Sciatic nerve (tissue), 2 donors: ENCODE results near the gene TIMP2. TPM values are rescaled to one million over a fixed set of nuclear protein-coding genes. Genes with fewer than 3 reads are reported as not detected.

ENCODE experiments used
- ATAC-seq: fragments of 200-7000 bp; cut with Tn5 transposase; one replicate; pipeline ENCODE4 v1.9.1; 2020; ENCODE audit warnings: mild to moderate bottlenecking, moderate library complexity
- DNase-seq: peaks from one replicate; pipeline ENCODE4 v3.0.0-alpha.2; 2020; ENCODE audit warnings: low spot score
- intact Hi-C: fragments of 100-400 bp; cut with DNase I; formaldehyde crosslinking; loops from one replicate; pipeline ENCODE4 v1.14.2; 2022
- total RNA-seq: library from RNA; stranded (reverse); fragmentation: NEBNext Ultra II Directional; extraction: Animal tissue kit (Norgen Biotek cat#: 25700); gene quantifications from one replicate; pipeline ENCODE4 v1.2.1, GENCODE V29; 2021
- donor health status: DM: no; HTN: no; CAD: no.
- donor health status: DM: no; HTN: no; CAD: no.

Gene TIMP2
- total RNA-seq, 1 donor from 2014 or later = 720 TPM

DNA sequence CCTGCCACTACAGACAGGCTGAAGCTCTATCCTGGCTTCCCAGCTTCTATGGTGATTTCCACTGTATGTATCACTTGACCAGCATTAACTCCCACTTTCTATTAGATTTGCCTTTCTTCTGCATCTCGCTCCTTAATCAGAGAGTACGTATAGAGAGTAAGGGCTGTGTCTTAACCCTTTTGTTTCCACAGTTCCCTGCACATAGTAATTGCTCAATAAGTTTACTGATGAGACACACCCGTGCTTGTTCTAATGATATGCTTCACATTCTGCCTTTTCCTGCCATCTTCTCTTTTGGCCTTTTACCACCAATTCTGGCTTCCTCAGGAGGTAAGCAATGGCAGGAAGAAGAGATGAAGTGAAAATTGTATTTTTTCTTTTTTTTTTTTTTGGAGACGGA is 64.0 kb downstream of the TIMP2 start:
- intact Hi-C loops = no loop called here
- ATAC-seq = no peak

DNA sequence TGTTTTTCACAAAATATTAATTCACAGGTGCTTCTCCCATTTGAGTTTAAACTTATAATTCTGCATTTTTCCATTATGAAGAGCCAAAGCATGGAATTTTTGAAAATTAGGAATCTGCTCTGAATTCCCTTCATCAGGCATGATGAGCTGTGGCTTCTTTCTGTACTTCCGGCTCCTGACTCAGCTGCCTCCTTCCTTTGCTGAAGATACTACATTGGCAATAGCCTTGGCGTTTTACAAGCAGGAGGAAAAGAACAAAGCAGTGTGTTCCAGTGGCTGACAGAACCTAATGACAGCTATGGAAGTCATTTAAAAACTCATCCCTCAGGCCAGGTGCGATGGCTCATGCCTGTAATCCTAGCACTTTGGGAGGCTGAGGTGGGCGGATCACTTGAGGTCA is 66.1 kb downstream of the TIMP2 start:
- intact Hi-C loops = no loop called here
- no peak for DNase-seq

More for the DNA sequence above, 64.0 kb downstream of the TIMP2 start:
- no peak for DNase-seq

DNA sequence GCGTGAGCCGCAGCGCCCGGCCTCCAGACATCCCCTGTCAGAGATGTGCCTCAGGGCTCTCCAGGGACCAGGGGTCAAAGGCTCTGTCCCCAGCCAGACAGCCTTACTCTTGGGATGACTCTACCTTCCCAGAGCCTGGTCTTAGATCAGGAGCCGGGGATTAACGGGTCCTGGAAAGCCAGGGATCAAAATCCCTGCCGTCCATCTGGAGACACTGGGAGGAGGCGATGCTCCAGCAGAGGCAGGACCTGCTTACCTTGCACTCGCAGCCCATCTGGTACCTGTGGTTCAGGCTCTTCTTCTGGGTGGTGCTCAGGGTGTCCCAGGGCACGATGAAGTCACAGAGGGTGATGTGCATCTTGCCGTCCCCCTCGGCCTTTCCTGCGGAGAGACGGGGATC is 67.9 kb downstream of the TIMP2 start:
- DNase-seq (no peak), ATAC-seq (no peak)
- intact Hi-C loops = no loop called here

More for the DNA sequence above, 66.1 kb downstream of the TIMP2 start:
- no peak for ATAC-seq

DNA sequence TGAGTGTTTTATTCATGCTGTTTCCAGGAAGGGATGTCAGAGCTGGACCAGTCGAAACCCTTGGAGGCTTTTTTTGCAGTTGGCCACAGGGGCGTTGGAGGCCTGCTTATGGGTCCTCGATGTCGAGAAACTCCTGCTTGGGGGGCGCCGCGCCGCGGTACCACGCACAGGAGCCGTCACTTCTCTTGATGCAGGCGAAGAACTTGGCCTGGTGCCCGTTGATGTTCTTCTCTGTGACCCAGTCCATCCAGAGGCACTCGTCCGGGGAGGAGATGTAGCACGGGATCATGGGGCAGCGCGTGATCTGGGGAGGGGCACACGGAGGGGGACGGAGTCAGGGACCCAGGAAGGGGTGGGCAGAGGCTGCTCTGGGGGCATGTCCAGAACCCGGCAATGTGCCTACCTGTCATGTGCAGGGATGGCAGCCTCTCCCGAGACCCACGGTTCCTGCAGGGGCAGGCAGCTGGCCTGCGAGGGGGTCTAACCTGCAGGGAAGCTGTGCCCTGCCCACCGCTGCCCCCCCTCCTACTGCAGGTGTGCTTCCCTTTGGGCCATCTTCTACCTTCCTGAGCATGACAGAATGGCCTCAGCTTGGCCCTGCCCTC is 69.5 kb downstream of the TIMP2 start:
- DNase-seq (no peak), ATAC-seq (peak; percentile 22)
- intact Hi-C loops = no loop called here

DNA sequence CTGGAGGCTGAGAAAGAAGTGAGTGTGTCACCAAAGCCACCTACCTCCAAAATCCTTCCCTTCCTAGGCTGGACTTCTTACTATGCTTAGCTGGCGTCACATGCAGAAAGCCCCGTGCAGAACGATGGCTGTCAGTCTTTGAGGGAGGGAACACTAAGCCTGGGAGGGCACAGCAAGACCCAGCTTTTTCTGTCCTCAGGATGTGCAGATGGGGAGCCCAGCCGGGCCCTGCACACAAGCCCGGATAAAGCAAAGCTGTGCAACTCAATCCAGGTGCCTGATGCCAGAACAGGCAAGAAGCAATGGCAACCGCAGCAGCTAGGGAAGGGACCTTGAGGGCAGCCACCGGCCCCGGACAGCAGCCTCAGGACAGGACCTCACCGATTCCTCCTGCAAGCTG is 70.7 kb downstream of the TIMP2 start:
- intact Hi-C loops = no loop called here
- no peak for ATAC-seq

DNA sequence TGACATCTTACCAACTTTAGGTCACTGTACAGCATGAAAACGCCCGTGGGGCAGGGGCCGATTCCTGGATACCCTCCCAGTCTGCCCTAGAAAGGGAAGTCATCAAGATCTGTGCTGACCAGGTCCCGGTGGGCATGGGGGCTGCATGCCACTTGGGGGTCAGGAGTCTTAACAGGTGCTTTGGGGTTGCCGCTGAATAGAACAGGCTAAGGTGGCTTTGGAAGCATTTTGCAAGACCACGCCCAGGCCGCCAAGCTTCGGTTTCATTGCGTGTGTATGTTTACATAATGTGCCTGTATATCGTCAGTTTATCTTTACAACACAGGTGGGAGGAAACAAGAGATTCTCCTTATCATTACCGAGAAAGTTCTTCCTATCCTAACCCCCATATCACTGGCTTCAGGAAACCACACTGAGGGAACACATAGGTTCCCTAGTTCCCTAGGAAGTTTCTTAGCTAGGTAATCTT is 71.2 kb downstream of the TIMP2 start:
- intact Hi-C loops = no loop called here
- ATAC-seq (no peak), DNase-seq (no peak)

More for the DNA sequence above, 70.7 kb downstream of the TIMP2 start:
- DNase-seq = no peak

DNA sequence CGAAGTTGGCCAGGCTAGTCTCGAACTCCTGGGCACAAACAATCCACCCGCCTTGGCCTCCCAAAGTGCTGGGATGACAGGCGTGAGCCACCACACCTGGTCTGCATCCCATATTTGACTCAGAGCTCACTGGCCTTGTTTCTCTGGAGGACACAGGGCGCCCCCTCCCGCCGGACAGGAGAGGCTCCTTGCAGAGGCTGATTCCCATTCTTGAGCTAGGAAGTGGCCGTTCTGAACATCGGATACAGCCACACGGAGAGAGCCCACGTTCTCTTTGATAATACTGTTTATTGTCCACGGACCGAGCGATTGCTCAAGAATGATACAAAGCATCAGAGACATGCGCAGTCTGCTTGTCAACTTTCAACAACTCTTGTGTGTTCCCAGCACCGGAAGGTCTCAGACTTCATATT is 72.5 kb downstream of the TIMP2 start:
- intact Hi-C loops = no loop called here
- DNase-seq (no peak), ATAC-seq (peak; percentile 22)

DNA sequence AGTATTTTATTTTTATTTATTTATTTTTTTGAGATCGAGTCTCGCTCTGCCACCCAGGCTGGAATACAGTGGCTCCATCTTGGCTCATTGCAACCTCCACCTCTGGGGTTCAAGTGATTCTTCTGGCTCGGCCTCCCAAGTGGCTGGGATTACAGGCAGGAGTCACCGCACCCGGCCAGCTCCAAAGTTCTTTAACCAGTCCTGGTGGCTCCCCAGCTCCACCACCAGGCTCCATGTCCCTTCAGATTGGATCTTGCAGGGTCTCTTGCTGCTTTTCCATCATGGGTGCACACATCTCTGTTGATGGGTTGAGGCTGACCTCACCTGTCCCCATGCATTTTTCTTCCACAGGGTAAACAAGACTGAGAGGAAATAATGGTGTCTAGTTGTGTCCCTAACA is 76.2 kb downstream of the TIMP2 start:
- ATAC-seq = no peak
- intact Hi-C loops = no loop called here

DNA sequence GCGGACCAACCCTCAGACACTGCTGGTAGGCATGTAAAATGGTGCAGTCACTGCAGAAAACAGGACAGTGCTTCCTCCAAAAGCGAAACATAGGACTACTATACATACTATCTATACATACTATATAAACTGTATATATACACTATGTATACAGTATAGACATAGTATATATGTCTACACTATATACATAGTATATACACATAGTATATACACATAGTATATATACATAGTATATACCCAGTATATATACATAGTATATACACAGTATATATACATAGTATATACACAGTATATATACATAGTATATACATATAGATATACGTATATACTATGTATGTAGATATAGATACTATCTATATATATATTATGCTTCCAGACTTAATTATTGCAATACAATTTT is 78.1 kb downstream of the TIMP2 start:
- ATAC-seq (no peak), DNase-seq (no peak)
- intact Hi-C loops = no loop called here

More for the DNA sequence above, 76.2 kb downstream of the TIMP2 start:
- no peak for DNase-seq

DNA sequence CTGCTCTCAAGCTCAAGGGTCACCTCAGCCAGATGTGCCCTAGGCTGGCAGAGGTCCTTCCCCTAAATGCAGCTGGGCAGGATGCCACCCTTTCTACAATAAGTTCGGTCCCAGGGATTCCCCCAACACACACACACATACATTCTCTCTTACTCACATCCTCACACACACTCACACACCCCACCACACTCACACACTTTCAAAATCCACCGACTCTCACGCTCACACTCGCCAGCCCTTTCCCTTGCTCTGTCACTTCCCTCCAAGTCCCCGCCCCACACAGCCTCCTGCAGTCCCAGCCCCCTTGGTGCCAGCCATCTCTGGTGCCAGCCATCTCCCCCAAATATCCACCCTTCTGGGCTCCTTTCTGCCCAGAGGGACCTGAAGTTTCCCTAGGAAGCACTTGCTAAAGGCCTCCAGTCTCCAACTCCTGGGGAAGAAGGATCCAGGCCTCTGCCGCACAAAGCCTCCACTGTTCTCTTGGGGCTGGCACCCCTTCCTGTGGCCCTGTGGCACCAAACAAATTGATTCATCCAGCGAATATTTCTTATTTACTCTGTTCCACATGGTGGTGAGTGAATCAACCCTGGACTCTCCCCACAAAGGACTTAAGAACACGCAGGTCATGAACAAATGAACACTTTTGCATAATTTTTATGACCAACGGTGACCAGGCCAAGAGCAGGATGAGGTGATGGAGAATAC is 80.7 kb downstream of the TIMP2 start:
- intact Hi-C loops = no loop called here
- DNase-seq = no peak

DNA sequence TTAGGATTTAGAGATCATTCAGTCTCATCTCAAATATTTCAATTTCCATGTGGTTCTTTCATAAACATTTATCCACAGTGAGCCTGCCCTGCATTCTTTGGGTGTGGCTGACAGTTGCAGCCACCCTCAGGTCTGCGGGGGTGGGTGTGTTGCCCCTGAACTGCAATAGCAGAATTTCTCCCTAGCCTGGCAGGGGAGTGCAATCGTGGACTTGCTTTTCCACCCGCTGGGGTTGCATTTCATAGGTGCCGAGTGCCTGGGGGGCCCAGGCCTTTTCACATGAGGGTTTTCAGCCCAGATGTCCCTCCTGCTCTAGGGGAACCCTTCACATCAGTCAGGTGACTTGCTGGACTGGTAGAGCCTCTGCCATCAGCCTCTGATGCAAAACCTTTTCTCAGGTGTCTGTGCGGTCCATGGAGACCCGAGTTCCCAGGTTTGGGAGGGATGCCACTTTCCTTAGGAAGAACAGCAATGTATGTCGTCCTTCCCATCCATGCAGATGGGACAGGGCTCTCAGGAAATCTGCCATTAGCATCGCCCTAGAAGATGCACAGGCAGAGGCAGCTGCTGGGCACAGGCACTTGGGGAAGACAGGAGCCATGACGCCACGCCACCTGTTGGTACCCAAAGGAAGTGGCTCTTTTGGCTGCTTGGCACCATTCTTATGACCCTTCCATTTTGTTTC is 82.2 kb downstream of the TIMP2 start:
- ATAC-seq (no peak), DNase-seq (no peak)
- intact Hi-C loops = no loop called here

More for the DNA sequence above, 80.7 kb downstream of the TIMP2 start:
- ATAC-seq = no peak

DNA sequence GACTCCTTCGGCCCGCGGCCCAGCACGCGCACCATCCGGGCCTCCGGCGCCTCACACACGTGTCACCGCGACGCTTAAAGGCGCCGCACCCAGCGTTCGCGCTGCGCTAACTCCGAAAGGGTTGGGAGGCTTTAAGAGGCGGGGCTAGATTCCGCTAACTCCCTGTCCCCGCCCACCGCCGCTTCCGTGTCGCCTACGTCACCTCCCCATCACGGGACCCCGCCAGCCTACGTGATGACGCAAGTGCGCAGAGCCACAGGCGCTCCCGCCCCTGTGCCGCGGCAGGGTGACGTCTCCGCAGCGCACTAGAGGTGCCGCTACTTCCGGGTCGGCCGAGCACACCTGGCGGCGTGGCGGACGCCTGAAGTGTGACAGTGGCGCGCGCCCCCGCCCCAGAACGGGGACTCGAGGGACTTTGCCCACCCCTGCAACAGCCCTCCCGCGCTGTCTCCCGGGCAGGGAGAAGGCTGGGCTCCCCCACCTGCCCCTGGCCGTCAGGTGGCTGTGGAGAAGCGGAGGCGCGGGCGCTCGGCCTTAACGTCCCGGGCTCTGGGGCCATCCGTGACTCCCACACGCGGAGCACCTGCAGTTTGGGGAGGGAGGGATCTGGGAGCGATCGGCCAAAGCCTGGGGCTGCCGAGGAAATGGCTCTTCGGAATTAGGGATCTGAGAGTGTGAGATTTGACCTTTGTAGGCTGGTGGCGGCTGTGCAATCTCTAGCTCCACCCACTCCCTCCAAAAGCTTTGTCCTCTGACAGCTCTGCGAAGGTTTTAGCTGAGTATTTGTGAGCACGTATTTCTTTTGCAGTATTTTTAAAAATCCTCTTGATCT is 84.2 kb downstream of the TIMP2 start, which contains the start of gene USP36:
TSS of gene USP36 (minus strand) at position 35 of the 832 bp plus-strand sequence. CDS start 4,451 bp downstream, outside the sequence.
- peak; percentile 97 for ATAC-seq
- intact Hi-C loops = no loop called here
- peak; percentile 100 for DNase-seq

DNA sequence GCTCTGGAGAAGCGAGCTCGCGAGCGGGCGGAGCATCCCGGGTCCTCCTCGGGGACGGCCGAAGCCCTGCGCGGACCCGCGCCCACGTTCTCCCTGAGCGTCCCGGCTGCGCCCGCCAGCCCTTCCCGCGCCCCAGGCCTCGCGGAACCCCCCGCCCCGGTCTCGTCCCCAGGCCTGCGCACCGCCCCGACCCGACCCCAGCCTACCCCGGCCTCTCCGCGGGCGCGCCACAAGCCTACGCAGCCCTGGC is 84.7 kb downstream of the TIMP2 start:
- ATAC-seq (no peak), DNase-seq (no peak)
- intact Hi-C loops = no loop called here

DNA sequence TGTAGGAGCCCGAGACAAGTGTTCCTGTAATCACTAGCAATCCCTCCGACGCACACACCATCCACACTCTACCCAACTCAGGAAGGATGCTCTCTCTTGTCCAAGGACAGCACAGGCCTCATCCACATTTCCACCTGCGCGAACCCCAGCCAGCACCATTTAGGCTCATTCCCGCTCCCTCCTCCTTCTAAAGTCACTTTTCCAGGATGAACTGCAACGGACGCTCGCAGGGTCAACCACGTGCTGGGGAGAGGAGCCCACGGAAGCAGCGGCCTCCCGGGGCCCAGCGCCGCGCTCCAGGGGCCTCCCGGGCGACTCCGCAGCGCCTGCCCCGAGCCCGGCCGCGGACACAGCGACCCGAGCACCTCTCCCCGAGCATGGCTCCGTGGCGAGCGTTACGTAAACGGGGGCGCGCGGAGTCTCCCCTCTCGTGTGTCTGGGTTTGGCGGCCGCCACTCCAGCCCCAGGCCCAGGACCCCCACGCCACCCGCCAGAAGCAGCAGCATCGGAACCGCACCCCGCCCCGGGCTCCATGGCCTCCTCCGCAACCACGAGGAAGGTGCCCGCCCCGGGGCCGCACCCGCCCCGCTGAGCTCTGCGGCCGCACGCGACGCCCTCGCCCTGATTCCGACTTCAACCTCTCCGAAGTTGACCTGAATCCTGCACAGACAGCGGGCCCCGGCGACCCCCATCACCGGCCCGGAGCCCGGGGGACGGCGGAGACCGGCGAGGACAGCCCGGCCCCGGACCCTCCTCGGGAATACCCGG is 85.2 kb downstream of the TIMP2 start:
- ATAC-seq (no peak), DNase-seq (peak; percentile 75)
- intact Hi-C loops = no loop called here

DNA sequence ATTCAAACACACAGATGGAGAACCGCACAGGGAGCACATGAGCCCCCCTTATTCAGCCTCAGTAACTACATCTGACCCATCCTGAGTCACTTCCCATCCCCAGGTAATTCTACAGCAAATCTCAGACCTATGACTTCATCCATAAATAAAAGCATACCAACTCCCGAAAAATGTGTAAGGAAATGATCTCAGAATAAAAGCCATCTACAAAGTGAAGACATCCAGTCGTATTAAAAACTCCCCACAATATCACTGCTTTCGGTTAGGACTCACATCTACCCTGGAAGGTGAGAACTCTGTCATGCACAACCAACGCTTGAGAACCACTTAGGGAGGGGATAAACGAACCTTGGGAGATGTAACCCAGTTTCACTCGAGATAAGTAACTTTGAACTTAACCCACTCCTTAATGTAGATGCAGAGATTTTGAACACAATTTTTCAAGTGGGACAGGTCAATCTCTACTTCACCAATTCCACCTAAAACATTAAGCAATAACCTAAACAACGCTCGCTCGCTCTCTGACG is 85.9 kb downstream of the TIMP2 start:
- DNase-seq = no peak
- intact Hi-C loops = no loop called here
- no peak for ATAC-seq

DNA sequence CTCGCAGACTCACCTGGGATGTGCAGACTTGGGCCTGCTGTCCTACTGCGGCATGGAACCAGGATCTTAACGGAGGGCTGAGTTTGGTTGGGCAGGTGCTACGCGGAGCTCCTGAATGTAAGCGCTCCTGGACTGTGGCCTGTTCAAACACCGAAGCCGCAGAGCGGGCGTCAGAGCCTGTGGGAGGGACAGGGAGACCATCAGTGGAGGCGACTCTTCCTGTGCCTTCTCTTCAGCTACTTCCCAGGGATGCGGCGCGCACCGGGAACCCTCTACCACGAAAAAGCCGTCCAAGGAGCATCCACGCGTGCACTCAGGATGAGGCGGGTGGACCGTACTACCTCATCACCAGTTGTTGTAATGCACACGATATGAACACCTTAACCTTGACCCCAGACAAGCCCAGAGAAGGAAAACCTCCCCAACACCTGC is 86.6 kb downstream of the TIMP2 start:
- no peak for DNase-seq
- intact Hi-C loops = no loop called here
- no peak for ATAC-seq

DNA sequence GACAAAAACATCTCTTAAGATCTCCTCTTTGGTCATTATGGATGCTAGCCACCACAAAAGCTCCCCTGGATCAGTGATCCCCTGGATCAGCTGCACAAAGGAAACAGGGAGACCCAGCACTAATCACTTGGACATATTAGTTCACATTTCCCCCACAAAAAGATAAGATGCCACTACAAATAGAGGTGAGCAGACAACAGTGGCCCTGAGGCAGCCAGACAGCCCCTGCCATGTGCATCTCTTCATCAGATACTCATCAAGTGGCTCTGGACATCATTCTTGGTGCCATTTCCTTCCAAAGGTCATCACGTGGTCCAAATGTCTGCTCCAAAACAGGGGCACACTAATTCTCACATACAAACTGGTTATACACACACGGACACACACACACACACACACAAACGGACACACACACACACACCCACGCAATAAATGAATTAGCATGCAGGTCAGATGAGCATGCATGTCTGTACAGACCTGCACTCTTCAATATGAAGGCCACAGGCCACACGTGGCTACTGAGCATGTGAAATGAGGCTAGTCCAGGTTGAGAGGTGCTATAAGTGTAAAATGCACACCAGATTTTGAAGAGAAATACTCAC is 88.7 kb downstream of the TIMP2 start:
- ATAC-seq (no peak), DNase-seq (no peak)
- intact Hi-C loops = no loop called here

DNA sequence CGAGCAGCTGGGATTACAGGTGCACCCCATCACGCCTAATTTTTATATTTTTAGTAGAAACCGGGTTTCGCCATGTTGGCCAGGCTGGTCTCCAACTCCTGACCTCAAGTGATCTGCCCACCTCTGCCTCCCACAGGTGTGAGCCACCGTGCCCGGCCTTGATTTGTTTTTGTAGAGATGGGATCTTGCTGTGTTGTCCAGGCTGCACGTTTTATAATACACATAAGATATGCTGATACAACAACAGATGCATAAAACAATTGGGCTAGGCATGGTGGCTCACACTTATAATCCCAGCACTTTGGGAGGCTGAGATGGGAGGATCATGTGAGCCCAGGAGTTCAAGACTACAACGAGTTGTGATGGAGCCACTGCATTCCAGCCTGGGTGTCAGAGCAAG is 90.6 kb downstream of the TIMP2 start:
- intact Hi-C loops = no loop called here
- ATAC-seq (no peak), DNase-seq (no peak)
